Esophagus squamous epithelium (tissue), 5 donors: ENCODE data around the gene RNF223. TPM values are rescaled to one million over a fixed set of nuclear protein-coding genes. Genes with fewer than 3 reads are reported as not detected.

Experiments
- DNase-seq: peaks from one replicate; lab custom pipeline; 2025; lab: John Stamatoyannopoulos, UW
- H3K27ac ChIP-seq, 4 donors: fragments of 200-600 bp; sonication (generic); one replicate each; pipeline ENCODE4 v1.5.1; 2016 to 2019; ENCODE audit warnings: mild to moderate bottlenecking in 1 of 4
- H3K27me3 ChIP-seq, 4 donors: fragments of 200-600 bp; sonication (generic); 1 replicate in 3 of 4; 2 replicates in 1 of 4; pipeline versions ENCODE4 v1.5.1 to v1.6.0; 2017 to 2021; ENCODE audit warnings: antibody characterized with exemption in 1 of 4
- H3K36me3 ChIP-seq, 3 donors: fragments of 200-600 bp; sonication (generic); one replicate each; pipeline ENCODE4 v1.5.1; 2016 to 2019
- H3K4me1 ChIP-seq, 3 donors: fragments of 200-600 bp; sonication (generic); one replicate each; pipeline ENCODE4 v1.5.1; 2017 to 2019
- H3K4me3 ChIP-seq, 4 donors: fragments of 200-600 bp; sonication (generic); 1 replicate in 3 of 4; 2 replicates in 1 of 4; pipeline ENCODE4 v1.5.1; 2016 to 2019; ENCODE audit warnings: mild to moderate bottlenecking in 2 of 4, moderate library complexity in 1 of 4
- H3K9me3 ChIP-seq, 3 donors: fragments of 200-600 bp; sonication (generic); one replicate each; pipeline ENCODE4 v1.5.1; 2016 to 2019
- POLR2A ChIP-seq, 4 donors: fragments of 450-650 bp; IDR thresholded peaks; one replicate each; pipeline ENCODE4 v1.6.1; 2017; ENCODE audit warnings: antibody characterized with exemption in 4 of 4, mild to moderate bottlenecking in 4 of 4, moderate library complexity in 3 of 4
- WGBS, 2 donors: methylation state at CpG; one replicate each; pipeline ENCODE4 v1.1.5; 2018; 5-methylcytosine and 5-hydroxymethylcytosine counted together
- intact Hi-C: fragments of 100-400 bp; cut with DNase I; formaldehyde crosslinking; loops from one replicate; pipeline ENCODE4 v1.15.0; 2022
- total RNA-seq, 4 donors: library from RNA; depleted of rRNA; stranded (reverse); fragments of >200 nt; gene quantifications; one replicate each; pipeline ENCODE4 v1.1.0, GENCODE V29; 2016
- TF ChIP-seq, protein P1 (sequence below), 6 experiments: fragments of 450-650 bp in 4 of 6; fragments of 200-600 bp in 2 of 6; sonication (generic) in 2 of 6; IDR thresholded peaks; one replicate each; pipeline ENCODE4 v1.5.1; 2016 to 2019; ENCODE audit warnings: antibody characterized with exemption in 6 of 6, mild to moderate bottlenecking in 4 of 6, moderate library complexity in 4 of 6
- donor health status: DM: yes; HTN: yes; CAD: no.

Gene RNF223
- total RNA-seq, 4 donors from 2014 or later: 11.8 to 25.3 (median 12.3) TPM

DNA sequence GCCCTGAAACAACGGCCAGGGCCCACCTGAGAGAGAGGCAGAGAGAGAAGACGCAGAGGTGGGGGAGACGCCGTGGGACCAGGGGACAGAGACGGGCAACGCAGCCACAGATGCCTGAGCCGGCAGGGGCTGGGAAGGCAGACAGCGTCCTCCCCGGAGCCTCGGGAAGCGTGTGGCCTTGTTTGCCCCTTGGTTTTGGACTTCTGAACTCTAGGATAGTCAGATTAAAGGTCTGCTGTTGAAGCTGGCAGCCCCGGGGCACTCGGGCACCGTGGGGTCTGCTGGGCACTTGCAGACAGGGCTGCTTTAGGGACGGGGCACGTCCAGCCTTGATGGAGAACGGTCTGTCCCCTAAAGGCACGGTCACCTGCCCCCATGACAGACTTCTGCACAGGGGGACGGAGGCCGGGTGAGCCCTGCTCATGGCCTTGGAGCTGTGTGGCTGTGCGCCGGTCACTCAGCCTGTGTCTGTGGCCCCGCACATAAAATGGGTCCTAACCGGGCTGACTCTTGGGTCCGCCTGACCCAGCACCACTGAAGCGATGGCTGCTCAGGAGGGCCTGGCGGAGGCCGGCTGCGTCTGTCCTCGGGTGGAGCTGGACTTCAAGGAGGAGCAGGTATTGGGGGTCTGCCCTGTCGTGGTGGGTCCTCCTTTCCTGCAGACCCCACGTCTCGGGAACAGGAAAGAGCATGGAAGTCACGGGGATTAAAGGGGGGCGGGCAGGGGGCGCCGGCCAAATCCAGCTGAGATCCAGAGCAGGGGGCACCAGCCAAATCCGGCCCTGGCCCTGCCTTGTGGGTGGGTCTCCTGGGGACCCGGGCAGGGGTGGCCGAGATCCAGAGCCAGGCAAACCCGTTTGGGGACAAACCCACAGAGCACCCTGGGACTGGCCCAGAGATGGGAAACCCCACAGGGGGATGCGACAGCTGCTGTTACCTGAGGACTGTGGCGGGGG lies 9.6 kb upstream of the RNF223 start:
- no peak overlapping the region for H3K4me3 ChIP-seq
- no peaks in the 10 kb centered on the region for H3K9me3 ChIP-seq
- H3K27me3 ChIP-seq: peaks cover 0 to 14% (median 0%) of the 10 kb centered on the region in 4 donors
- H3K36me3 ChIP-seq: peaks cover 0 to 31% (median 0%) of the 10 kb centered on the region in 3 donors
- TF ChIP-seq, protein P1, sequence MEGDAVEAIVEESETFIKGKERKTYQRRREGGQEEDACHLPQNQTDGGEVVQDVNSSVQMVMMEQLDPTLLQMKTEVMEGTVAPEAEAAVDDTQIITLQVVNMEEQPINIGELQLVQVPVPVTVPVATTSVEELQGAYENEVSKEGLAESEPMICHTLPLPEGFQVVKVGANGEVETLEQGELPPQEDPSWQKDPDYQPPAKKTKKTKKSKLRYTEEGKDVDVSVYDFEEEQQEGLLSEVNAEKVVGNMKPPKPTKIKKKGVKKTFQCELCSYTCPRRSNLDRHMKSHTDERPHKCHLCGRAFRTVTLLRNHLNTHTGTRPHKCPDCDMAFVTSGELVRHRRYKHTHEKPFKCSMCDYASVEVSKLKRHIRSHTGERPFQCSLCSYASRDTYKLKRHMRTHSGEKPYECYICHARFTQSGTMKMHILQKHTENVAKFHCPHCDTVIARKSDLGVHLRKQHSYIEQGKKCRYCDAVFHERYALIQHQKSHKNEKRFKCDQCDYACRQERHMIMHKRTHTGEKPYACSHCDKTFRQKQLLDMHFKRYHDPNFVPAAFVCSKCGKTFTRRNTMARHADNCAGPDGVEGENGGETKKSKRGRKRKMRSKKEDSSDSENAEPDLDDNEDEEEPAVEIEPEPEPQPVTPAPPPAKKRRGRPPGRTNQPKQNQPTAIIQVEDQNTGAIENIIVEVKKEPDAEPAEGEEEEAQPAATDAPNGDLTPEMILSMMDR (IDR thresholded peaks at IDR 0.05): no peak
- no peak for TF ChIP-seq POLR2A (IDR thresholded peaks at IDR 0.05)
- H3K27ac ChIP-seq: no peak overlapping the region
- WGBS, 2 donors: 88 to 90% methylated on average over 14 to 21 of the region's 43 CpGs
- peaks cover 13 to 15% (median 14%) of the 10 kb centered on the region in 3 donors for H3K4me1 ChIP-seq
- DNase-seq: no peak
- intact Hi-C loops: no loop called here

GRCh38 chr1:1082776-1083415 lies 8.8 kb upstream of the RNF223 start:
- peaks cover 0 to 31% (median 0%) of the 10 kb centered on the region in 3 donors for H3K36me3 ChIP-seq
- DNase-seq: no peak
- H3K4me3 ChIP-seq: no peak overlapping the region
- H3K9me3 ChIP-seq: no peaks in the 10 kb centered on the region
- H3K4me1 ChIP-seq: peaks cover 13 to 15% (median 14%) of the 10 kb centered on the region in 3 donors
- intact Hi-C loops: no loop called here
- peaks cover 0 to 14% (median 0%) of the 10 kb centered on the region in 4 donors for H3K27me3 ChIP-seq
- WGBS, 2 donors: 100% methylated on average over 3 to 4 of the region's 40 CpGs
- H3K27ac ChIP-seq: no peak overlapping the region
- no peak for TF ChIP-seq POLR2A (IDR thresholded peaks at IDR 0.05)
- TF ChIP-seq, protein P1 (IDR thresholded peaks at IDR 0.05): no peak

DNA sequence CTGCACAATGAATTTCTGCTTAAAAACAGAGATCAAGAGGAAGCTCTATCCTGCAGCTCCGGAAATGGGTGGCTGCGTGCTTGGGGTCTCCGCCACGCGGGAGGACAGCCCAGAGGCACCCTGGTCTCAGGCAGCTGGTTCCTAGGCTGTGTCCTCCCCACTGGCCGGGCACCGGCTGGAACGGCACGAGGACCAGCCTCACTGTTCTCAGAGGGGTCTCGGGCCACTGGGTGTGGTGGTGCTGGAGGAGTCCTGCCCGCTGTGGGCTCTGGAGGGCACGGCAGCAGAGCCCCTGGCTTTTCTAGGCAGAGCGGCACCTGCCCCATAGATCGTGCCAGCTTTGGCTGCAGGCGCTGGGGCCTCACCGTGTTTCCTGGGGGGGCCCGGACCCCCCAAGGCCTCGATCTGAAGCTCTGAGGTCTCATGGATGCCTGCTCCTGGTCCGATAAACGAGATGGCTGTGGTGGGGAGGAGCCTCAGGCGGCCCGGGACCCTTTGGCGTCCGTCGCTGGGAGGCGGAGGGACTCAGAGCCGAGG lies 8.2 kb upstream of the RNF223 start:
- Histone ChIP-seq H3K36me3 (peaks cover 0 to 29% (median 0%) of the 10 kb centered on the region in 3 donors), H3K27ac (no peak overlapping the region), H3K4me3 (no peak overlapping the region), H3K4me1 (peaks cover 13 to 15% (median 14%) of the 10 kb centered on the region in 3 donors), H3K27me3 (peaks cover 0 to 14% (median 0%) of the 10 kb centered on the region in 4 donors), H3K9me3 (no peaks in the 10 kb centered on the region)
- WGBS, 2 donors: 71 to 80% methylated on average over 1 to 5 of the region's 27 CpGs
- no peak for DNase-seq
- TF ChIP-seq, protein P1 (IDR thresholded peaks at IDR 0.05): no peak
- no peak for TF ChIP-seq POLR2A (IDR thresholded peaks at IDR 0.05)
- intact Hi-C loops: no loop called here

GRCh38 chr1:1081311-1082238 lies 7.5 kb upstream of the RNF223 start:
- TF ChIP-seq POLR2A (IDR thresholded peaks at IDR 0.05): no peak
- TF ChIP-seq, protein P1 (IDR thresholded peaks at IDR 0.05): no peak
- peaks cover 0 to 21% (median 0%) of the 10 kb centered on the region in 3 donors for H3K36me3 ChIP-seq
- no peak overlapping the region for H3K4me3 ChIP-seq
- 82 to 95% methylated on average over 6 to 8 of the region's 52 CpGs for WGBS, 2 donors
- H3K27ac ChIP-seq: no peak overlapping the region
- H3K4me1 ChIP-seq: peaks cover 13 to 15% (median 14%) of the 10 kb centered on the region in 3 donors
- H3K27me3 ChIP-seq: peaks cover 0 to 14% (median 0%) of the 10 kb centered on the region in 4 donors
- DNase-seq: no peak
- intact Hi-C loops: no loop called here
- no peaks in the 10 kb centered on the region for H3K9me3 ChIP-seq
